ENCODE measurements around the gene ENTPD7.
A peak's percentile ranks its signal among the peaks of the same experiment; 100 is the strongest.
"Not testable (repeated sequence)": the region's sequence is repeated elsewhere in the genome, so short reads cannot be mapped to it uniquely, and the experiment has no call there.

The ENTPD7 gene

DNA sequence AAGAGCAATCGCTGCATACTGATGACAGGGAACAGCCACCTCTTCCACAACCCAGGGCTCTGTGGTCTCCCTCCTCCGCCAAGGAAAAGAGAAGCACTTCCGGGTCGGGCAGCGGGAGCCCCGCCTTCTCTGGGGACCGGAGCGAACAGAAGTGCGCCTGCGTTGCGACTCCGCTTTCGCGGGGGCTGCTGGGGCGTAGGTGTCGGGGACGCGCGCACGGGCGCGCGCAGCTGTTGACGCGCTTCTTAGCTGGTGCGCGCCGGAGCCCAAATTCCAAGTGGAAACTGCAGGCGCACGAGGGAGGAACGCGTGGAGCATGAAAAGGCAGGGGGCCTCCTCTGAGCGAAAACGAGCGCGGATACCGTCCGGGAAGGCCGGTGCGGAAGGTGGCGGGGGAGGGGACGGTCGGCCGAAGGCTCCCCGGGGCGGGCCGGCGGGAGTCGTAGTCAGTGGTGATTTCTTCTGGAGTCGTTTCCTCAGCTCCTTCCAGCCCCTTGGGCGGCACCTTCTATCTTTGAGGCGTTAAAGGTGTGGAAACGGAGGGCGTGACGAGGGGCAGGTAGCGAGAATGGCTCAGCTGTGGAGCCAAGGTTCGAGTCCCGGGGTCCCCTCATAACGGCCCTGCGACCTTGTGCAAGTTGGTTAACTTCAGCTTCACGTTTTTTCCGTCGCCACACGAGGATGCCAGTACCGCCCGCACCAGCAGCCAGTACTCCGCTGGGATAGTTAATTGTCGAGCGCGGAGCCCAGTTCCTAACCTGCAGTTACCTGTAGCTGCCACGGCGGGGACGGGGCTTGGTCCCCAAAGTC, 72.9 kb downstream of the ENTPD7 start, which contains the start of the genes COX15 and CUTC:
TSS of gene COX15 (minus strand) at position 95 of the 810 bp plus-strand sequence. CDS start at position 17, 78 bp downstream.
TSS of gene CUTC (plus strand) at position 202 of the 810 bp plus-strand sequence. CDS start at position 317, 115 bp downstream.
- H3K9me3 ChIP-seq (ENCODE audit: insufficient read depth, low read depth, low read length): no peaks in the 10 kb centered on the region
- no peak within 1 kb of the TSS for H3K23ac ChIP-seq (ENCODE audit: low read length)
- H2BK12ac ChIP-seq (ENCODE audit: low read length): no peak within 1 kb of the TSS
- H4K91ac ChIP-seq (ENCODE audit: low read depth, low read length): peak within 1 kb of the TSS; percentile 91
- peak within 1 kb of the TSS; percentile 99 for H4K12ac ChIP-seq (ENCODE audit: low read depth, low read length)
- H3K79me2 ChIP-seq (ENCODE audit: control insufficient read depth, insufficient read depth, low read length, poor library complexity): peaks cover 5% of the 10 kb centered on the region
- peak within 1 kb of the TSS; percentile 99 for H2AFZ ChIP-seq (ENCODE audit: insufficient read depth, low read length, poor library complexity)
- H2BK5ac ChIP-seq (ENCODE audit: low read depth, low read length, poor library complexity): peak within 1 kb of the TSS; percentile 81
- H3K9ac ChIP-seq (ENCODE audit: low read length): peak within 1 kb of the TSS; percentile 97
- H3K27ac ChIP-seq (ENCODE audit: low read depth, low read length): peak within 1 kb of the TSS; percentile 86
- no CpG with 5 or more reads among the region's 73 CpGs for WGBS (ENCODE audit: extremely low coverage, insufficient coverage, insufficient read length)
- H3K14ac ChIP-seq (ENCODE audit: low read length): peak within 1 kb of the TSS; percentile 100
- peak within 1 kb of the TSS; percentile 86 for H3K4me2 ChIP-seq (ENCODE audit: low read length)
- peak; percentile 94 to 97 for DNase-seq
- H3K36me3 ChIP-seq (ENCODE audit: control insufficient read depth in 1 of 2, insufficient read depth in 2 of 2, low read length in 2 of 2): peaks cover 3 to 5% of the 10 kb centered on the region in 2 experiments
- peak within 1 kb of the TSS; percentile 96 for H3K4ac ChIP-seq (ENCODE audit: low read depth, low read length)
- peak within 1 kb of the TSS; percentile 99 for H2AK5ac ChIP-seq (ENCODE audit: low read length)
- H3K4me3 ChIP-seq (ENCODE audit: low read depth, low read length): peak within 1 kb of the TSS; percentile 95
- no peaks in the 10 kb centered on the region for H3K27me3 ChIP-seq (ENCODE audit: insufficient read depth, low read length)
- peak within 1 kb of the TSS; percentile 100 for H4K8ac ChIP-seq (ENCODE audit: low read depth, low read length)
- peak within 1 kb of the TSS; percentile 95 for H3K18ac ChIP-seq (ENCODE audit: low read length)
- peaks cover 9% of the 10 kb centered on the region for H3K79me1 ChIP-seq (ENCODE audit: low read length)
- H2BK120ac ChIP-seq (ENCODE audit: insufficient read depth, low read length, poor library complexity): peak within 1 kb of the TSS; percentile 86
- peaks cover 0 to 1% of the 10 kb centered on the region in 2 experiments for H3K4me1 ChIP-seq (ENCODE audit: control insufficient read depth in 1 of 2, insufficient read depth in 2 of 2, low read length in 2 of 2)

DNA sequence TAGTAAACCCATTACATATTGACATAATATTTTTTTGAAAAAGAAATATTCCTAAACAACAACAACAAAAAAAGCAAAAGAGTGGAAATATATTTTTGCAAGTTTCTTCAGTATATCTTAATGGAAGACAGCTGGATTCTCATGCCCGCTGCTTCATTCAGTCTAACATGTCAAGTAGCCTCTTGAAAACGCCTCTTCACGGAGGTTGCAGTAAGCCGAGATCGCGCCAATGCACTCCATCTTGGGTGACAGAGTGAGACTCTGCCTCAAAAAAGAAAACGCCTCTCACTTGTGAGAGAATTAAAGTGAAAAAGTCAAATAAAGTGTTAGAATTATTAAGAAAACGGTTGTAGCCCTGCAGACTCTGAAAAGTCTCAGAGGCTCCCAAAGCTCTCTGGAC, 74.1 kb downstream of the ENTPD7 start:
- no peak overlapping the region for H3K4me2 ChIP-seq (ENCODE audit: low read length)
- H3K79me2 ChIP-seq (ENCODE audit: control insufficient read depth, insufficient read depth, low read length, poor library complexity): peaks cover 5% of the 10 kb centered on the region
- no peak overlapping the region for H3K14ac ChIP-seq (ENCODE audit: low read length)
- peaks cover 3 to 6% of the 10 kb centered on the region in 2 experiments for H3K36me3 ChIP-seq (ENCODE audit: control insufficient read depth in 1 of 2, insufficient read depth in 2 of 2, low read length in 2 of 2)
- H4K12ac ChIP-seq (ENCODE audit: low read depth, low read length): no peak overlapping the region
- H2BK120ac ChIP-seq (ENCODE audit: insufficient read depth, low read length, poor library complexity): no peak overlapping the region
- peaks cover 0 to 1% of the 10 kb centered on the region in 2 experiments for H3K4me1 ChIP-seq (ENCODE audit: control insufficient read depth in 1 of 2, insufficient read depth in 2 of 2, low read length in 2 of 2)
- DNase-seq: no peak
- H3K79me1 ChIP-seq (ENCODE audit: low read length): peaks cover 9% of the 10 kb centered on the region
- H3K23ac ChIP-seq (ENCODE audit: low read length): no peak overlapping the region
- H4K8ac ChIP-seq (ENCODE audit: low read depth, low read length): no peak overlapping the region
- no peak overlapping the region for H2BK12ac ChIP-seq (ENCODE audit: low read length)
- H3K27me3 ChIP-seq (ENCODE audit: insufficient read depth, low read length): no peaks in the 10 kb centered on the region
- no peak overlapping the region for H3K4ac ChIP-seq (ENCODE audit: low read depth, low read length)
- no peak overlapping the region for H4K91ac ChIP-seq (ENCODE audit: low read depth, low read length)
- H3K9me3 ChIP-seq (ENCODE audit: insufficient read depth, low read depth, low read length): no peaks in the 10 kb centered on the region
- no peak overlapping the region for H3K9ac ChIP-seq (ENCODE audit: low read length)
- H2AFZ ChIP-seq (ENCODE audit: insufficient read depth, low read length, poor library complexity): no peak overlapping the region
- no peak overlapping the region for H2BK5ac ChIP-seq (ENCODE audit: low read depth, low read length, poor library complexity)
- no peak overlapping the region for H2AK5ac ChIP-seq (ENCODE audit: low read length)
- H3K4me3 ChIP-seq (ENCODE audit: low read depth, low read length): no peak overlapping the region
- H3K27ac ChIP-seq (ENCODE audit: low read depth, low read length): no peak overlapping the region
- WGBS (ENCODE audit: extremely low coverage, insufficient coverage, insufficient read length): no CpG with 5 or more reads among the region's 8 CpGs
- H3K18ac ChIP-seq (ENCODE audit: low read length): no peak overlapping the region

DNA sequence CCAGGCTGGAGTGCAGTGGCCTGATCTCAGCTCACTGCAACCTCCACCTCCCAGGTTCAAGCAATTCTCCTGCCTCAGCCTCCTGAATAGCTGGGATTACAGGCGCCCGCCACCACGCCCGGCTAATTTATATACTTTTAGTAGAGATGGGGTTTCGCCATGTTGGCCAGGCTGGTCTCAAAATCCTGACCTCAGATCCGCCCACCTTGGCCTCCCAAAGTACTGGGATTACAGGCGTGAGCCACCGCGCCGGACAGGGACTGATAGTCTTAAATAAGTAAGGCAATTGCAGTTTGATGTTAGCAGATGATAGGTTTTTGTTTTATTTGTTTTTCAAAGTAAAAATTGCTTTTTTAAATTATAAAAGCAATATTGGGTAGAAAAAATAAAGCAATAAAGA, 74.8 kb downstream of the ENTPD7 start:
- not testable (repeated sequence) for H2AFZ ChIP-seq (ENCODE audit: insufficient read depth, low read length, poor library complexity); H3K9me3 ChIP-seq (ENCODE audit: insufficient read depth, low read depth, low read length); H2BK120ac ChIP-seq (ENCODE audit: insufficient read depth, low read length, poor library complexity); DNase-seq; H3K9ac ChIP-seq (ENCODE audit: low read length); H3K27ac ChIP-seq (ENCODE audit: low read depth, low read length); H3K4me1 ChIP-seq (ENCODE audit: control insufficient read depth in 1 of 2, insufficient read depth in 2 of 2, low read length in 2 of 2); H4K91ac ChIP-seq (ENCODE audit: low read depth, low read length); H3K36me3 ChIP-seq (ENCODE audit: control insufficient read depth in 1 of 2, insufficient read depth in 2 of 2, low read length in 2 of 2); H3K14ac ChIP-seq (ENCODE audit: low read length); H3K4me2 ChIP-seq (ENCODE audit: low read length); H2BK12ac ChIP-seq (ENCODE audit: low read length); H2BK5ac ChIP-seq (ENCODE audit: low read depth, low read length, poor library complexity); H3K79me1 ChIP-seq (ENCODE audit: low read length); H3K4me3 ChIP-seq (ENCODE audit: low read depth, low read length); H2AK5ac ChIP-seq (ENCODE audit: low read length); H3K4ac ChIP-seq (ENCODE audit: low read depth, low read length); H3K23ac ChIP-seq (ENCODE audit: low read length); H3K27me3 ChIP-seq (ENCODE audit: insufficient read depth, low read length); H3K18ac ChIP-seq (ENCODE audit: low read length); H3K79me2 ChIP-seq (ENCODE audit: control insufficient read depth, insufficient read depth, low read length, poor library complexity); H4K8ac ChIP-seq (ENCODE audit: low read depth, low read length); H4K12ac ChIP-seq (ENCODE audit: low read depth, low read length)
- WGBS (ENCODE audit: extremely low coverage, insufficient coverage, insufficient read length): no CpG with 5 or more reads among the region's 10 CpGs

DNA sequence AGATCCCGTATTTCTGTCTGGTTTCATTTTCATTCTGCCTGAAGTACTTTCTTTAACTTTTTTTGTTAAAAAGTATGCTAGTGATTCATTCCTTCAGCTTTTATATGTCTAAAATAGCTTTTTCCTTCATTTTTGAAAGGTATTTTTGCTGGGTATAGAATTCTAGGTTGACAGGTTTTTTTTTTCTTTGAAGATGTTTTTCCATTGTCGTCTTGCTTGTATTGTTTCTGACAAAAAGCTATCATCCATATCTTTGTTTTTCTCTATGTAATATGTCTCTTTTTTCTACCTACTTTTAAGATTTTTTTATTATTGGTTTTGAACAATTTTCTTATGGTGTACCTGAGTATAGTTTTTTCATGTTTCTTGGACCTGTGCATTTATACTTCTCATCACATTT, 81.0 kb downstream of the ENTPD7 start:
- Histone ChIP-seq H2AFZ (ENCODE audit: insufficient read depth, low read length, poor library complexity) (no peak overlapping the region), H3K9me3 (ENCODE audit: insufficient read depth, low read depth, low read length) (no peaks in the 10 kb centered on the region)
- WGBS (ENCODE audit: extremely low coverage, insufficient coverage, insufficient read length): no CpG with 5 or more reads among the region's 2 CpGs

More for the DNA sequence above, 81.0 kb downstream of the ENTPD7 start:
- Histone ChIP-seq H3K79me1 (ENCODE audit: low read length) (no peaks in the 10 kb centered on the region), H3K9ac (ENCODE audit: low read length) (no peak overlapping the region), H4K91ac (ENCODE audit: low read depth, low read length) (no peak overlapping the region), H3K27me3 (ENCODE audit: insufficient read depth, low read length) (no peaks in the 10 kb centered on the region), H3K14ac (ENCODE audit: low read length) (no peak overlapping the region), H2BK5ac (ENCODE audit: low read depth, low read length, poor library complexity) (no peak overlapping the region), H3K4ac (ENCODE audit: low read depth, low read length) (no peak overlapping the region), H2BK12ac (ENCODE audit: low read length) (no peak overlapping the region), H3K27ac (ENCODE audit: low read depth, low read length) (no peak overlapping the region), H2BK120ac (ENCODE audit: insufficient read depth, low read length, poor library complexity) (no peak overlapping the region), H3K23ac (ENCODE audit: low read length) (no peak overlapping the region), H3K36me3 (ENCODE audit: control insufficient read depth in 1 of 2, insufficient read depth in 2 of 2, low read length in 2 of 2) (peaks cover 6 to 9% of the 10 kb centered on the region in 2 experiments), H3K79me2 (ENCODE audit: control insufficient read depth, insufficient read depth, low read length, poor library complexity) (no peaks in the 10 kb centered on the region), H3K4me3 (ENCODE audit: low read depth, low read length) (no peak overlapping the region), H3K18ac (ENCODE audit: low read length) (no peak overlapping the region), H4K12ac (ENCODE audit: low read depth, low read length) (no peak overlapping the region), H2AK5ac (ENCODE audit: low read length) (no peak overlapping the region), H4K8ac (ENCODE audit: low read depth, low read length) (no peak overlapping the region), H3K4me1 (ENCODE audit: control insufficient read depth in 1 of 2, insufficient read depth in 2 of 2, low read length in 2 of 2) (no peaks in the 10 kb centered on the region), H3K4me2 (ENCODE audit: low read length) (no peak overlapping the region)
- no peak for DNase-seq

All from trophoblast cell (in vitro differentiated cells and primary cell).